Inflammatory macrophage (primary cell): Measurements from ENCODE around the gene SCN4B.

Experiments
- DNase-seq, 2 donors: peaks; one replicate each; pipeline ENCODE4 v3.0.0-alpha.2; 2020 to 2022

The SCN4B gene

DNA sequence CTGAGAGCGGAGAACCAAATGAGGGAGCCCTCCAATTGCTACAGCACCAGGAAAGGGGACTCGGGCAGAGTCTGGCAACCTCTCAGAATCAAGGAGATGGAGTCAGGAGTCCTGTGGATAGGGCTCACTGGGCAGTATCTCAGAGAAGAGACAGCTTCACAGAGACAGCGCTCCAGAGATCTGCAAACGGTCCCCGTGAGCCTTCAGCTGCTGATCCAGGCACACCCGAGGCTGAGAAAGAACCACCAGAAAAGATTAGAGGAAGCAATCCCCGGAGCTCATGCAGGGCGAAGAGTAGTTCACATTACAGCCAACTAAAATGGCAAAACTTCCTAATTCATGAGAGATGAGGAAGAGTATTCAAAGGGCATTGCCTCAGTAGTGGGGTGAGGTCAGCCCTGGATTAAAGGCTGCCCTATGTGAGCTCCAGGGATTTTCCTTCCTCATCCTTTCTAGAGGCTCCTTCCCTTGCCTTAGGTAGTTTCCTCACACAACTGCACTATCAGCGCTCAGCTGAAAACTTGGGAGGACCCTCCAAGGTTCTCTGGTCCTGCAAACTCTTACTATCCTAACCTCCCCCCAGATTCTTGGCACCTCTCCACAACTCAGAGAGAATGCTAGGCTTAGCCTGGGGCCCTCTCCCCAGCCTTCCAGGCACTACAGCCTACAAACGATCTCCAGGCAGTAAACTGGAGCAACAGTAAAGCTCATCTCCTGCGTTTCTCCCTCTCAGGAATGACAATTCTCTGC lies 23.7 kb downstream of the SCN4B start:
- DNase-seq: peak; percentile 87 to 92

DNA sequence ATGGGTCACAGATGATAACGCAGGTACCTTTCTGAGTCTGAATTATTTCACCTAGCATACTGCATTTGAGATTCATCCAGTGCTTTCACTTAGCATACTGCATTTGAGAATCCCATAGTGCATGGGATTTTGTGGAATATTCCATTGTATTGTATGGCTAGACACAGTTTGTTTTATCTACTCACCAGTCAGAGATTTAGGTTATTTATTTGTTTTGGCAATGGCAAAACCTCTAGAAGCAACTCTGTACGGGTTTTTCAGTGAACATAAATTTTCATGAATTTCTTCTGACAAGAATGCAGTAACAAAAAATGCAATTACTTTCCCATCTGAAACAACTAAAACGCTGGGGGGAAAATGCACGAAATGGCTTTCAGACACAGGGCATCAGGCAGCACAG lies 24.3 kb downstream of the SCN4B start:
- DNase-seq: no peak

DNA sequence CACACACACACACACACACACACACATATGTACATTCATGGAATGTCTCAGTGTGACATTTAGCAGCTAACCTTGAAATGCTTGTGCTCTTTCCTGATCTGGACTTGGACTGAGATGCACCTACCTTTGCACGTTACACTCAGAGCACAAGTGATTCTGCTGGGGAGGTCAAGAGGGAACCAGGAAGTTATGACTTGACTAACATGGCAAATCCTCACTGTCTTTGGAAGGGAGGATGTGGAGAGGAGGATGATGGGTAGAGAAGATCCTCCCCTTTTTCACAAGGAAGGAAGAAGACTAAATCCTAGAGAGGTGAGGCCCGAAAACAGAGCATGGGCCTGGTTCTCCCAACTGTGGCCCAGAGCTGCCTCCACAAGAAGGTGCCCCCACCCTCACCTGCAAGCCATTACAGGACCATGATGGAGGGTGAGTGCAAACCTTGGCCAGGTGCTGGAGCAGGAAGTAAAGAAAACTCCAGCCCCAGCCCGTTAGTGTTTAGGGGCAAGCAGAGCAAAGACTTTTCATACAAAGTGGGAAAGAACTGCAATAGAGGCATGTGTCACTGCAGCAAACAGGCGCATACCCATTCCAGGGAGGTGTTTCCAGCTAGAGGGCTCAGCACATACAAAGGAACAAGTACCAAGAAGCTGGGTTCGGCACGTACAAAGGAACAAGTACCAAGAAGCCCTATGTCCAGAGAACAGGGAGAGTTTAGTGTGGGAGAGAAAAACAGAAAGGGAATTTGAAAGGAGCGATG lies 26.4 kb downstream of the SCN4B start:
- DNase-seq: no peak

DNA sequence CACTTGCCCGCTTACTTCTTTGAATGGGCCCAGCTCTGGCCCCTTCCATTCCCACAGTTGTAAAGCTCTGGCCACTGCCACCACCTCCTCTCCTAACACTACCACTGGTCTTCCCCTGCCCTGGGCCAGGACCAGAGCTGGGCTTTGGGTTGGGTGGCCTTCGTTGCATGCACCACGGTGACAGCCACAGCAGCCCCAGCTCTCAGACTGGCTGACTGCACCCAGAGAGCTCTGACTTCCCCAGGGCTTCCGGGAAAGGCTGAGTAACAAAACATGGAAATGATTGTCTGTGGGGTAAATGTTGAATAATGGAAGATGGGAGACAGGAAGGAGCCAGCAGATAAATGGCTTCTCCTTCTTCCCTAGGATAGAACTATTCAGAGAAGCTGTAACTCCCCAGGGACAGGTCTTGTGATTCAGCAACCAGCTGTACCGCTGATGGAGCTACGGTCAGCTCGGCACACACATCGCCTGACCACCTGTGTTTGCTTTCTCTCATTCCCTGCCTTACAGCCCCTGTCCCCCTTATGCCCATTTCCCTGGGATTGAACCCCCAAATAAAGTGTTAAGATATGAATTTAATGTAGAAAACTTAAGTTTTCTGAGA lies 27.6 kb downstream of the SCN4B start:
- no peak for DNase-seq

DNA sequence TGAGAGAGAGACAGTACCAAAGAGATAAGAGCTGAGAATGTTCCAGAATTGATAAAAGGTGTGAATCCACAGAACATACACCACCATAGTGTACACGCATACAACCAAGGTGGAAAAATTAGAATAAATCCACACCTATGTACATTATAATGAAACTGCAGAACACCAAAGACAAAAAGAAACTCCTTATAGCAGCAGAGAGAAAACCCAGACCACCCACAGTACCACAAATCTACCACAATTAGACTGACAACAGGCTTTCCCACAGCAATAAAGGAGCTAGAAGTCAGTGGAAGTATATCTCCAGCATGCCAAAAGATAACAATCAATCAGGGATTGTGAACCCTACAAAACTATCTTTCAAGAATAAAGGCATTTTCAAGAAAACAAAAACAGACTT lies 31.8 kb downstream of the SCN4B start:
- no peak for DNase-seq

DNA sequence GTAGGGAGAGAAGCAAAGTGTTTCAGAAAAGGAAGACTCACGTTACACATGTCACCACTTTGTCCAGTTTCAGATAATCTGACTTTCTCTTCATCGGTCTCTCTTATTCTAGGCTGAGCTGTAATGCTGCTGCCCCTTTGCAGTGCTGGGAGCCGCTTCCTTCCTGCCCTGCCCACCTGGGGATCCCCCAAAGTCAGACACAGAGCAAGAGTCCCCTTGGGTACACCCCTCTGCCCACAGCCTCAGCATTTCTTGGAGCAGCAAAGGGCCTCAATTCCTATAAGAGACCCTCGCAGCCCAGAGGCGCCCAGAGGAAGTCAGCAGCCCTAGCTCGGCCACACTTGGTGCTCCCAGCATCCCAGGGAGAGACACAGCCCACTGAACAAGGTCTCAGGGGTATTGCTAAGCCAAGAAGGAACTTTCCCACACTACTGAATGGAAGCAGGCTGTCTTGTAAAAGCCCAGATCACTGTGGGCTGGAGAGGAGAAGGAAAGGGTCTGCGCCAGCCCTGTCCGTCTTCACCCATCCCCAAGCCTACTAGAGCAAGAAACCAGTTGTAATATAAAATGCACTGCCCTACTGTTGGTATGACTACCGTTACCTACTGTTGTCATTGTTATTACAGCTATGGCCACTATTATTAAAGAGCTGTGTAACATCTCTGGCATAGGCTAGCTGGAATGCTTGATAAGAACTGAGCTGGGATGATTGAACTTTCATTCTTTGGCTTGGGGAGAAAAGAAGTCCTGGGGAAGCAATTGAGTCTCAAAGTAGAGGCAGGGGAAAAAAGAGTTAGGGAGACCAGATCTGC lies 34.6 kb downstream of the SCN4B start:
- DNase-seq: no peak

DNA sequence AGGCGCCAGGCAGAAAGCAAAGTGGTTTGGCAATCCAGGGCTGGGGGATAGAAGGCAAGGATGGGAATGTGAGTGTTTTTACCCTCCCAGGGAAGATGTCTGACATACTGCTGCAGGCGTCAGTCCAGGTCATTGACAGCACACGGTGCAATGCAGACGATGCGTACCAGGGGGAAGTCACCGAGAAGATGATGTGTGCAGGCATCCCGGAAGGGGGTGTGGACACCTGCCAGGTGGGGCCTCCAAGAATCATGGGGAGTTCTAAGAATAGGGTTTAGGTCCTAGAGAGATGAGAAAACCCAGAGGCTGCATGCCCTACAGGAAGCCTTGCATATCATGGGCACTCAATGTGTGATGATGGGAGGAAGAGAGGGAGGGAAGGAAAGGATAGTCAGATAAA lies 37.6 kb downstream of the SCN4B start:
- DNase-seq: no peak

DNA sequence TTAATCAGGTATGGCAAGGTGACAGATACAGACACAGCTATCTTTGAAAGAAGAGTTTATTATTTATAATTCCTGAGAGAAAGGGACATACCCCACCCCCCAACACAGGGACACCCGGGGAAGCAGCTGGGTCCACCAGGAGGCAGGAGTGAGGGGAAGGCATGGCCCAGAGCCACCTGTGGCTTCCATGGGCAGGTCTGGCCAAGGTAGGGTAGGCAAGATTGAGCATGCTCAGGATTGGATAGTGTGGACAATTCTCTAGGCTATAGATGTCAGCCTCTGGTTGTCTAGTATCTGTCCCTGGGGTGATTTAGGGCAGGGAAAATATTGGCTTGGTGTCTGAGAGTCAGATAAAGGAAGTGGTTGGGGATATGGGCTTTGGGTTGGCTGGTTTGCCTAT lies 38.4 kb downstream of the SCN4B start:
- no peak for DNase-seq

DNA sequence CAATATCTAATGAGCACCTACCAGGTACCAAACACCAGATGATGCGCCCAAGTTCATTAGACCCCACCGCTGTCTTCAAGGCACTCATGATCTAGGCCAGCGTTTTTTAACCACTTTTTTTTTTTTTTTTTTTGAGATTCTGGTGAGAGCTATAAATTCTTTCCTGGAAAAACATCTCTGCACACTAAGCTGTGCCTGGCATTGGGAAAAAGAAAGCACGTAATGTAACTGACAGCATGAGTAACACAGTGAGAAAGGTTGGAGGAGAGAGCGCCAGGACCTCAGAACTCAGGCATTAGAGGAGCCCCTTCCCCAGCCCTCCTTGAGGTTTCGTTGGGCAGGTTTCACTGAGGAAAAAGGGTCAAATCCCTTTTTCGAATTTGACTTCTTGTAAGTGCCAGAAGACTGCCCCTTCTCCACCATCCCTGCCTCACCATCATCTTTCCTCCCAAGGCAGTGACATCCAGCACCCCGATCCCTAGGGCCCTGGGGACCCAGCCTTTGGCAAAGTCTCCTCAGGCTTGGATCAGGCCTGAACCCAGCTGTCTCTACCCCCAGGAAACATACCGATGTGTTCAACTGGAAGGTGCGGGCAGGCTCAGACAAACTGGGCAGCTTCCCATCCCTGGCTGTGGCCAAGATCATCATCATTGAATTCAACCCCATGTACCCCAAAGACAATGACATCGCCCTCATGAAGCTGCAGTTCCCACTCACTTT lies 39.8 kb downstream of the SCN4B start:
- DNase-seq: no peak

DNA sequence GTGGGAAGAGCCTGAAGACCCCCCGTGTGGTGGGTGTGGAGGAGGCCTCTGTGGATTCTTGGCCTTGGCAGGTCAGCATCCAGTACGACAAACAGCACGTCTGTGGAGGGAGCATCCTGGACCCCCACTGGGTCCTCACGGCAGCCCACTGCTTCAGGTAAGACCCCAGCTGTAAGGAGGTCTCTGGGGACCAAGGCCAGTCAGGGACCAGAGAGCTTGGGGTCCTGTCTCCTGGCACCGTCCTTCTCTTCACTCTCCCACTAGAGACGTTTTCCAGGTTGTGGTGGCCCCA lies 40.9 kb downstream of the SCN4B start:
- no peak for DNase-seq

DNA sequence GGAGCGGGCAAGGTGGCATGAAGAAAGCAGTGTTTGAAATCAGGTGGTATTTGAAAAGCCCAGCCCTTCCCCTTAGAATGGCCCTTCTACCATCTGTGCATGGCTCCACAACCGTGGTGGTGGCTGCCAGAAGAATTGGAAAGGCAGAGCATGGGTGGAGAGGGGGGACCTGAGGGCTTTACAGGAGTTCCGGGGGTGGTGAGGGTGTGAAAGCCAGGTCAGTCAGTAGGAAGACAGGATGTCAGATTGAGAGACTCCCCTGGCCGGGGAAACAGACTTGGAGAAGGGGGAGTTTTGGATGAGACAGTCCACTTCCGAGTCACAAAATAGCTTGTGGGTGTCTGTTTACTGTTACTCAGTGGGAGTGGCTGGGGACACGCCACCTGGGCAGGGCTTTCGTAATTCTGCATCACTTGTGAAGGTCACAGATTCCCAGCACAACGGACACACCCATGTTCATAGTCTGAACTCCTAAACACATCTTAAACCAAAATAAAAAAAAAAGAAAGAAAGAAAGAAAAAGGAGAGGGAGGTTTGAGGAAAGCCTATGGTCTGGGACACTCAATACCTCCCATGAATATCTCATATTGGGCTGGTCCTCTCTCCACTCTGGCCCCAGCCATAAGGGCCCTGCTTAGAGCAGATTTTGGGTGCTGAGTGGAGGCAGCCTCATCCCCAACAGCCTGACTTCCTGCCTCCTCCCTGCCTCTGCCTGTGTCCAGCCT lies 41.4 kb downstream of the SCN4B start:
- no peak for DNase-seq

DNA sequence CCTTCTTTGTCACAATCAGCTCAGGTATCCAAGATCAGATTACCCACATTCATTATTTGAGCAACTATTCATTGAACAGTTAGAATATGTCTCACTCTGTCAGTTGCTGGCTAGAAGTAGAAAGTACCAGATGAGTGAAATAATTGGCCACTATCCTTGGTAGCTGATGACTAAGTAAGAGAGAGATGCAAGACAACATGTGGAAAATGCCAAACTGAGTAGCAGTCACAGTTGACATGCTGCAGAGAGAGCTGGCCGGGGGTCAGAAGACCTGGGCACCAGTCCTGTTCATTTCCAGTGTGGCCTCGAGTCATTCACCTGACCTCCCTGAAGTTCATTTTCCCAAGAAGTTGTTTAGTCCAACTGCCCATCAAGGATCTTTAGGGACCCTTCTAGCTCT lies 43.4 kb downstream of the SCN4B start:
- no peak for DNase-seq

DNA sequence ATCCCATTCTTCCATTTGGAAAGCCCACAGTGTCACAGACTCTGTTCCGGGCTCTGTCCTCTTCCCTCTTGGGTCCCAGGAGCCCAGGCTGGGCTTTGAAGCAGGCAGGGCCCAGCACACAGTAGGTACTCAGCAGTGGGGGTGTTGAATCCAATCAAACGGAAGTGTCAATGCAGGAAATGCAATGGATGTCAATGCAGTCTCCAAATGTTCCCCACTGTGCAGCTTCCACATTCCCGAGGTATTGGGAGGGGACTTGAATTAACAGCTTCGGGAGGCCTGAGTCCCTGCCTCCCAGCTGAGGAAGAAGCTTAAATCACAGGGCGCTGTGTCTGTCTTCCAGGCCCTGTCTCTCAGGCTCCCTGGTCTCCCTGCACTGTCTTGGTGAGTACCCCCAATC lies 44.1 kb downstream of the SCN4B start:
- no peak for DNase-seq

DNA sequence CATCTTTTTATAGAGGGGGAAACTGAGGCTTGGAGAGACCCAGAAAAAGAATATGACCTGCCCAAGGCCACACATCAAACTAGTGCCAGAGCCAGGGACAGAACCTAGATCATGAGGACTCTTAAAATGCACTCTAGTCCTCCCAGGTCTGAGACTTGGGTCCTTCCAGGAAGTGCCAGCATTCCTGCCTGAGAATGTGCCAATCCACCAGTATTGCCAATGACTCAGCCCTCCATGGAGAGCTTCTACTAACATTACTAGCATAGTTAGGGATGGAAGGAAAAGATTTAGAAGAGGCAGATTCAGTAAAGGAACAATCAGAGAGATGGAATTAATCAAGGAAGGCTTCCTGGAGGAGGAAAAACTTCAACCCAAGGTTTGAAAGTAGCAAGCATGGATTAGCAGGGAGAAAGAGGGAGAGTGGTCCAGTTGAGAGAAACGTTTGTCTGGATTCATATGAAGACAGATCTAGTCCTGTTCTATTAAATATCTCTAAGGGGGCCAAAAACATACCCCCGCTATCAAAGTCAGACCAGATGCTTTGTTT lies 45.8 kb downstream of the SCN4B start:
- DNase-seq: no peak

DNA sequence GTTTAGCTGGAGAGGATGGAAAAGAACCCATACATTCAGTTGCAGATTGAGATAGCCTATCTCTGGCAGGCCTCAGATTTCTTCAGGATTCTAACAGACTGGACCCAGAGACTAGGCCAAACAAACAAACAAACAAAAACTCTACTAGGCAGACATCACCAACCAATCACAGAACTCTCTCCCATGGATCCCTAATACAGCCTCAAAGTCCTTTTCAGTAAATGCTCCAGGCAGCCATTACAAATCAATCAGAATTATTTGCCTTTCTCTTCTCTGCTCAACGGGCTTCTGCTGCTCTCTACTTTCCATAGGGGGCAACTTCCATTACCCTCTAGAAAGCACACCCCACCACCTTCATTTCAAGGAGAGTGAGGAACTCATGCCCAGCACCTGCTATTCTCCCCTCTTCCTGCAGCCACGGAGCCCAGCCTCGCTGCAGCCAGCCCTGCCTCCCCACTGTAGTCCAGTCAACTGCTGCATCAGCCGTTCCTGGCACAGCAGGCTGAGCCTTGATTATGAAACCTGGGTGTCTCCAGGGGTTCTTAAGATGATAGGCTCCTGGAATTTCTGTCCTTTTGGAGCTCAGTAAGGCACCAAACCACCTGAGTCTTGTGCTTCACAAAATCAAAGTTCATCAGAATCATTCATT lies 46.8 kb downstream of the SCN4B start:
- DNase-seq: no peak

DNA sequence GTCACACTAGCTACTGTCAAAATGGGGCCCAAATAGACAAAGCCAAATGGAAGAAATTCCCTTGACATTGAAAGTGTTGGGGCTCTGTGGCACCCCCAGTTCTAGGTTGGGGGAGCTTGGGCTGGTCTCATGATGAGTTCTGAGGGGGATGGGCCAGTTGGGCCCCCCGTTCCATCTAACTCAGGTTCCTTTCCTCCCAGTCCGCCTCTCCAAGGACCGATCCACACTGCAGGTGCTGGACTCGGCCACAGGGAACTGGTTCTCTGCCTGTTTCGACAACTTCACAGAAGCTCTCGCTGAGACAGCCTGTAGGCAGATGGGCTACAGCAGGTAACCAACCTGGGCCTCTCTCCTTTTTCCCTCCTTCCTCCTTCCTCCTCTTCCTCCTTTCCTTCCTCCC lies 48.1 kb downstream of the SCN4B start:
- no peak for DNase-seq

DNA sequence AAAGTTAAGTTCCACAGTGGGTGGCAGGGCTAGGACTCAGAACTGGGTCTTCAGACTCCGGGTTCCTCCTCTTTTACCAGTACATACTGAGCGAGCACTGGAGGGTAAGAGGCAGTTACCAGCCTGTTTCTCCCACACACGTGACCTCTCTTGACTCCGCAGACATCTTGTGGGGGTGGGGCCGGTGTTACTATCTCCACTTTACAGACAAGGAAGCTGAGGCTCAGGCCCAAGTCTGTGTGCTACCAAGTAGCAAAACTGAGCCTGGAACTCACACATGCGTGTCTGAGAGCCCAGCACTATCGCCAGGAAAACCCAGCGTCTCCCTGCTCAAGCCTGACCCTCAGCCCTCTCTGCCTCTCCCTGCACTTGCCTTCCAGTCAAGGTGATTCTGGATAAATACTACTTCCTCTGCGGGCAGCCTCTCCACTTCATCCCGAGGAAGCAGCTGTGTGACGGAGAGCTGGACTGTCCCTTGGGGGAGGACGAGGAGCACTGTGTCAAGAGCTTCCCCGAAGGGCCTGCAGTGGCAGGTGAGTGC lies 49.8 kb downstream of the SCN4B start:
- peak; percentile 60 to 71 for DNase-seq

DNA sequence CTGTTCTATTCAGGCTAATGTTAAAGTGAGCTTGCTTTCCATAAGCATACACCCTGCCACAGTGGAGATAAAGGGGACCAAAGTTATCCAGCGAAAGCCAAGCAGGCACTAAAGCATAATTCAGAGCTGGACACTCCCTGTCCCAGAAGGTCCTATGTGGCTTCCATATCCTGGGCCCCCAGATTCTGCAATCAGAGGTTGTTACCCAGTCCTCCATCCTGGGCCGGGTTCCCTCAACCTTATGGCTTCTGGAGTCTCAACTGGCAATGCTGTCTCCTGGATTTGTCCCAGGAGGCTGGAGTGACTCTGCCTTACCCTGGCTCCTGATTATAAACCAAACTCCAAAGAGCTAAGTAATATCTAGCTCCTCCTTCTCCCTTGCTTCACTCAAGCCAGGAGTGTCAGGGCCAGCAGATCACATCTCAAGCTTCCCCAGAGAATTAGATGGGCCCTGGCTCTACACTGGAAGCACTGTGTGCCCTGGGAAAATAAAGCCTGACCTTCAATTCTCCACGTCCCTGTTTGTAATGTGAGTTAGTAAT lies 51.9 kb downstream of the SCN4B start:
- DNase-seq: no peak

DNA sequence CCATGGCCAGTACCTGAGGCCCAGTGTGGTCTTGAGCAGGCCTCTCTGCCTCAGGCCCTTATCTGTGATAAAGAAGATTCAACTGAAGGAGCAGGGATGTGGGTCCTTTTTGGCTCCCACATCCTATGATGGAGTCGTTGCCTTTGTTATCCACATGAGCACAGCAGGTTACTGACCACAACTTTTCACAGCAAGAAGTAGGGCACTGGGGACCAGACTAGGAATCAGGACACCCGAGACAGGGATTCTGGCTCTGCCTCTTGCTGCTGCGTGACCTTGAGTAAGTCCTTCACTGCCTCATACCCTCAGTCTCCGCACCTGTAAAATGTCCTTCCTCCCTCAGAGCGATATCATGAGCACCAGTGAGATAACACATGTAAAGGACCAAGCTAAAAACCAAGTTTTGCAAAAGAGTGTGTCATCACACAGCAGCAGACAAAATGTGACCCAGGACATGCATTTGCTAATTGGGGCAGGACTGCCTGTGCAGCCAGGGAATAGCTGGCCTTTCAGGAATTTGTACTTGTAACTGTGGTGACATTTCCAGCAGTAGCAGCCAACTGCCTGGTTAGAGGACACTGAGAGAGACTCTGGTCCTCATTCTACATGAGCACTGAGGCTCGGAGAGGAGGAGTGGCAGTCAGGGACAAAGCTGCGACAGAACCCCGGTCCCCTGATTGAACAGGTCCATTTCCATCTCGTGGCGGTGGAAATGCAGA lies 52.6 kb downstream of the SCN4B start:
- DNase-seq: no peak
